CD4-positive, alpha-beta T cell treated with Interleukin-1 beta for 1 hour (primary cell): ENCODE results near the gene TMEM116.
"Not testable (repeated sequence)": the region's sequence is repeated elsewhere in the genome, so short reads cannot be mapped to it uniquely, and the experiment has no call there.

Experiments
- DNase-seq, 2 donors: peaks; one replicate each; pipeline ENCODE4 v3.0.0-alpha.2; 2020 to 2022

The TMEM116 gene

DNA sequence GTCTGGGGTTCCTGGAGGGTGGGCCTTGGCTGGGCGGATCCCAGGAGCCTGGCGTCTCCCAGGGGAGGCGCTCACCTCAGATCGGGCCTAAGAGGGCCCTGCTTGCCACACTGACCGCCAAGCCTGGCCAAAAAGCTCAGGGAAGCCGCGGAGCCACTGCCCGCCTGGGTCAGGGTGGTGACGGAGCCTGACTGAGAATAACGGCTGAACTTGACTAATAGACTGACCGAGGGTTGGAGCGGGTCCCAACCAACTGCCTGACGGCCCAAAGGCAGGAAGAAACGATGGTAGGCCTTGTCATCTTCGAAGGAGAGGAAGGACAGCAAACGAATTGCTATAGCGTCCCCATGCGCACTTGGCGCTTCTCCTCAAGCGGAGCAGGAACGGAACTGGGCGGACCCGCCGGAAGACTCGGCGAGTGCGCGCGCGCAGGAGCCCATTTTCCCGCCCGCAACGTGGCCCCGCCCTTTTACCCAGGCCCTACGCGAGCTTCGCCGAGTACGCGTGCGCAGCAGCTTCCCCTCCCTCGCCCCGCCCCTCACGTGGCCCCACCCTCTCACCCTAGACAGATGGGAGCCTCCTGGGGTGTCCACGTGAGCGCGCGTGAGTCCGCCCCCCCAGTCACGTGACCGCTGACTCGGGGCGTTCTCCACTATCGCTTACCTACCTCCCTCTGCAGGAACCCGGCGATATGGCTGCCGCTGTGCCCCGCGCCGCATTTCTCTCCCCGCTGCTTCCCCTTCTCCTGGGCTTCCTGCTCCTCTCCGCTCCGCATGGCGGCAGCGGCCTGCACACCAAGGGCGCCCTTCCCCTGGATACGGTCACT, at the start of gene TMEM116, which contains the start of gene ERP29:
TMEM116 (minus strand) TSS at position 391 of the 826 bp plus-strand sequence. CDS start 7,895 bp downstream, outside the sequence.
ERP29 (plus strand) TSS at position 652 of the 826 bp plus-strand sequence; CDS start at position 692, 40 bp downstream.
- peak; percentile 99 to 100 for DNase-seq

- no peak for DNase-seq
Measured at GRCh38 chr12:112061137-112061536, 48.2 kb upstream of the TMEM116 start.

- no peak for DNase-seq
Measured at GRCh38 chr12:112049351-112049750, 36.4 kb upstream of the TMEM116 start.

GRCh38 chr12:112046003-112046402, 33.0 kb upstream of the TMEM116 start:
- no peak for DNase-seq

DNA sequence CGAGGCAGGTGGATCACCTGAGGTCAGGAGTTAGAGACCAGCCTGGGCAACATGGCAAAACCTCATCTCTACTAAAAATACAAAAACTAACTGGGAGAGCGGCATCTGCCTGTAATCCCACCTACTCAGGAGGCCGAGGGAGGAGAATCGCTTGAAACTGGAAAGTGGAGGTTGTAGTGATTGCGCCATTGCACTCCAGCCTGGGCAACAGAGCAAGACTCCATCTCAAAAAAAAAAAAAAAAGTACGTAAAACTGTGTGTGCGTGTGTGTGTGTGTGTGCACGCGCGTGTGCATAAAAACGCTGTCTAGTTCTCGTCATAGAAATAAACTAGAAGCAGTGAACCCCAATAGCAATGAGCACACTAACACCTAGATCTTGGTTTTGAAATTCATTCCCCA, 23.6 kb upstream of the TMEM116 start:
- DNase-seq, result not testable (repeated sequence)

- DNase-seq, result no peak
Measured at GRCh38 chr12:112035219-112035785, 22.3 kb upstream of the TMEM116 start.

GRCh38 chr12:112032292-112032691, 19.3 kb upstream of the TMEM116 start:
- no peak for DNase-seq

GRCh38 chr12:112031472-112031871, 18.5 kb upstream of the TMEM116 start:
- no peak for DNase-seq

DNA sequence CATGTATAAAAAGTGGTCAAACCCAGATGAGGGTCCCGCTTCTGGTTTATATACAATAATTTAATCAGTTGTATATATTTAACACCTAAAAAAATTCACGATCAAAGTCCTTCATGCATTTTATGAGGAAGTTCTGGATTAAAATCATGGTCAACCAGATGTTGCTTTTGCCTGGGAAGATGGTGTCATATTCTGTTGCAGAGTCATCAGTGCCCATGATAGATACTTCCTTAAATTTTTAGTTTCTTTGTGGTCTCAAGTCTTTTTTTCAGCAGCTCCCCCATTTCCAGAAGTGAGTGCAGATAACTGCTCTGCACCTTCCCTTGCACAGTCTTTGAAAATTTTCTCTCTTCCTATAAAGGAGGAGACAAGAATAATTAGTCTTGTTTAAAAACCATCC, 16.3 kb upstream of the TMEM116 start:
- DNase-seq, result no peak

GRCh38 chr12:112025808-112026375, 12.9 kb upstream of the TMEM116 start:
- DNase-seq, result peak in 1 of 2 donors; percentile 10

- DNase-seq, result no peak
Measured at GRCh38 chr12:112023759-112024396, 10.9 kb upstream of the TMEM116 start.

DNA sequence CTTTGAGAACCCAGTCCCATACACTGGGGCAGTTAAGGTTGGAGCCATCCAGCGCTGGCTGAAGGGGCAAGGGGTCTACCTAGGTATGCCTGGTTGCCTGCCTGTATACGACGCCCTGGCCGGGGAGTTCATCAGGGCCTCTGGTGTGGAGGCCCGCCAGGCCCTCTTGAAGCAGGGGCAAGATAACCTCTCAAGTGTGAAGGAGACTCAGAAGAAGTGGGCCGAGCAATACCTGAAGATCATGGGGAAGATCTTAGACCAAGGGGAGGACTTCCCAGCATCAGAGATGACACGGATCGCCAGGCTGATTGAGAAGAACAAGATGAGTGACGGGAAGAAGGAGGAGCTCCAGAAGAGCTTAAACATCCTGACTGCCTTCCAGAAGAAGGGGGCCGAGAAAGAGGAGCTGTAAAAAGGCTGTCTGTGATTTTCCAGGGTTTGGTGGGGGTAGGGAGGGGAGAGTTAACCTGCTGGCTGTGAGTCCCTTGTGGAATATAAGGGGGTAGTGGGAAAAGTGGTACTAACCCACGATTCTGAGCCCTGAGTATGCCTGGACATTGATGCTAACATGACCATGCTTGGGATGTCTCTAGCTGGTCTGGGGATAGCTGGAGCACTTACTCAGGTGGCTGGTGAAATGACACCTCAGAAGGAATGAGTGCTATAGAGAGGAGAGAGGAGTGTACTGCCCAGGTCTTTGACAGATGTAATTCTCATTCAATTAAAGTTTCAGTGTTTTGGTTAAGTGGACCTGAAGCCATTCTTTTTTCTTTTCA, 9.5 kb upstream of the TMEM116 start:
- DNase-seq, result no peak

GRCh38 chr12:112020947-112021457, 8.0 kb upstream of the TMEM116 start:
- DNase-seq, result no peak

DNA sequence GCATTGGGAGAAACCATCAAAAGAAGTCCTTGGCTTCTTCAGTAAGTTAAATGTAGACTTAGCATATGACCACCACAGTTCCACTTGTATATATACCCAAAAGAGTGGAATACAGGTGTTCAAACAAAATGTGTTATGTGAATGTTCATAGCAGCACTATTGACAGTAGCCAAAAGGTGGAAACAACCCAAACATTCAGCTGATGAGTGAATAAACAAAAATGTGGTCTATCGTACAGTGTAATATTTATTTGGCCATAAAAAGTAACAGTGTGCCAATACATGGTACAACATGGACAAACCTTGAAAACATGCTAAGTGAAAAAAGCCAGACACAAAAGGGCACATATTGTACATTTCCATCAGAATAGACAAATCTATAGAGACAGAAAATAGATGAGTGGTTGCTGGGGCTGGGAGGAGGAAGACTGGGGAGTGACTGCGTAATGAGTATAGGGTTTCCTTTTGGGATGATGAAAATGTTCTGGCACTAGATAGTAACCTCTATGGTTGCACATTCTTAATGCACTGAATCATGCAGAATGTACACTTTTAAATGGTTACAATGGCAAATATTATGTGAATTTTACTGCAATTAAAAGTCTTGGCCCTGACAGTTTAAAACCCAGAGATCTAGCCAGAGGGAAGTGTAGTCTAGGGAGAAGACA, 5.7 kb upstream of the TMEM116 start:
- DNase-seq, result no peak

- no peak for DNase-seq
Measured at GRCh38 chr12:112017041-112017440, 4.1 kb upstream of the TMEM116 start.

GRCh38 chr12:112015938-112016337, 3.0 kb upstream of the TMEM116 start:
- no peak for DNase-seq

DNA sequence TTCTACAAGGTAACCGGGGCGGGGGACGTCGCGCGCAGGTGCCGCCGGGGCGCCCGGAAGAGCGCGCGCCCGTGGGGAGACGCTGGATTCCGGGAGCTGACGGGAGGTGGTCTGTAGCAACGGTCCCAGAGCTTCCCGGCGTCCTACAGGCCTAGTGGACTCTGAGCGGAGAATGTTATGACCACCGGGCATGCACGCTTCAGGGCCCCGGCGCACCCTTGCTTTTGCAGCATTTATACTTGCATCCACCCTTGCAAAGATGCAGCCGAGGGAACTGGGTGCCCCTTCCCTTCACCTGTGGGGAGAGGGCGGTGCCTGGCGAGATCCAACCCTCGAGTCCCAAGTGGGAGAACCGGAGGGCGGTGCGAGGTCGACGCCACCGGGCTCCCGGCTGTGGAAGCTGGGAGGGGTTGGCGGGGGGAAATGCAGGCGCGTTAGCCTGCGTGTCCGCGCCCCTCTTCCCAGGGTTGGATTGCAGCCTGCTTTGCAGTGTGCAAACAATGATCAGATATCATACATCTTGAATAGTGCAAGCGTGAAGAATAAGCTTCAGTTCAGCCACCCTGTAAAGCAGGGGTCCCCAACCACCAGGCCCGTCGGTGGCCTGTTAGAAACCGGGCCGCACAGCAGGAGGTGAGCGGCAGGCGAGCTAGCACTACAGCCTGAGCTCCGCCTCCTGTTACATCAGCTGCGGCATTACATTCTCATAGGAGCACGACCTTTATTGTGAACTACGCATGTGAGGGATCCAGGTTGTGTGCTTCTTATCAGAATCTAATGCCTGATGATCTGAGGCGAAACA, 837 bp upstream of the TMEM116 start:
- DNase-seq, result peak; percentile 72 to 76

DNA sequence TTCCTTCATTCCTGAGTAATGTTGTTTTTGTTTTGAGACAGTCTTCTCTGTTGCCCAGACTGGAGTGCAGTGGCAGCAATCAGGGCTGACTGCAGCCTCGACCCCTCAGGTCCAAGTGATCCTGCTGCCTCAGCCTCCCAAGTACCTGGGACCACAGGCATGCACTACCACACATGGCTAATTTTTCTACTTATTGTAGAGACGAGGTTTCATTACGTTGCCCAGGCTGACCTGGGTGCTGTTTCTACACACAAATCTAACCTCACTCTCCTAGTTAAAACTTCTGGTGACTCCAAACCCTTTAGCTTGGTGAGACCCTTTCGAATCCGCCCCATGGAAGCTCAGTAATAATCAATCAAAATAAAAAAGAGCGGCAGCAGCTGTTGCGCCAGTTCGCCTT, 1.3 kb downstream of the TMEM116 start:
- no peak for DNase-seq

GRCh38 chr12:112010415-112011344, 2.3 kb downstream of the TMEM116 start:
- no peak for DNase-seq

- not testable (repeated sequence) for DNase-seq
Measured at GRCh38 chr12:112009596-112009995, 3.4 kb downstream of the TMEM116 start.
